Left renal cortex interstitium (tissue), 4 donors: ENCODE data around the gene GLDN. TPM values are rescaled to one million over a fixed set of nuclear protein-coding genes. Genes with fewer than 3 reads are reported as not detected.

Source experiments
- DNase-seq, 4 donors: peaks; one replicate each; pipeline ENCODE4 v3.0.0-alpha.2; 2013; ENCODE audit warnings: low read depth in 4 of 4, low spot score in 2 of 4, missing footprints in 1 of 4
- polyA plus RNA-seq, 4 donors: library from polyadenylated mRNA; unstranded; fragments of 120-200 nt; gene quantifications; one replicate each; pipeline ENCODE4 v1.2.1, GENCODE V29; 2013; ENCODE audit not compliant: insufficient read length in 4 of 4

GLDN gene
- polyA plus RNA-seq, 4 donors: 0.18 to 0.62 (median 0.27) TPM

- no peak for DNase-seq
These were observed 12.5 kb downstream of the GLDN start for GRCh38 chr15:51353976-51354375.

DNA sequence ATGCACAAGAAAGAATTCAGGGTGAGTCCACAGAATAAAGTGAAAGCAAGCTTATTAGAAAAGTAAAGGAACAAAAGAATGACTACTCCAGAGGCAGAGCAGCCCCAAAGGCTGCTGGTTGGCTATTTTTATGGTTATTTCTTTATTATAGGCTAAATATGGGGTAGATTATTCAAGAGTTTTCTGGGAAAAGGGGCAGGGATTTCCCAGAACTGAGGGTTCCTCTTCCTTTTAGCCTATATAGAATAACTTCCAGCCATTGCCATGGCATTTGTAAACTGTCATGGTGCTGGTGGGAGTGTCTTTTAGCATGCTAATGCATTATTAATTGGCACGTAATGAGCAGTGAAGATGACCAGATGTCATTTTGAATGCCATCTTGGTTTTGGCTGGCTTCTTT, 13.6 kb downstream of the GLDN start:
- DNase-seq: no peak

DNA sequence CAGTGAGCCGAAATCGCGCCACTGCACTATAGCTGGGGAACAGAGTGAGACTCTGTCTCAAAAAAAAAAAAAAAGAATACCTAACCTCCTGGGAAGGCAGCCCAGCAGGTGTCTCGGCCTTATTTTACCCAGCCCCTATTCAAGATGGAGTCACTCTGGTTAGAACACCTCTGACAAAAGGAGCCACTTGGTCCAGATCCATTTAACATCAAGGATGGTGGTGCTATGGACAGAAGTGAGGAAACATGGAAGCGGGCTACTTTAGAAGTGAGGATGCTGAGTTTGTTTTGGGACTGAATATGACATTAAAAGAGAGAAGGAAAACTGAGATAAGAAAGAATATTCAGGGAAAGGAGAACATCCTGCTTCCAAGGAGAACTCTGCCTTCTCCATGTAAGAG, 14.7 kb downstream of the GLDN start:
- no peak for DNase-seq

DNA sequence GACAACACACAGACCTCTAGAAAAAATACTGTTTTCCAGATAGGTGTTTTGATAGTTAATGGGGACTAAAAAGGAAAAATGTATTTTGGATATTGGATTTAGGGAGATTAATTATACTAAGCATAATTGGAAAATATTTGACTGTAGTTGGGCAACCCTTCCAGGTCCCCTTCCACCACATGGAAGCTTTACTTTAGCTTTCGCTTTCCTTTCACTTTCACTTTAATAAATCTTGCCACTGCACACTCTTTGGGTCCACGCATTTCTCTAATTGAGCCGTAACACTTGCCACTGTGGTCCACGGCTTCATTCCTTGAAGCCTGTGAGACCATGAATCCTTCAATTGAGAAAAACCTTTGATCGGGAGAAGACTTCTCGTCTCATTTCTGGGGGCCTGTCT, 15.5 kb downstream of the GLDN start:
- no peak for DNase-seq

DNA sequence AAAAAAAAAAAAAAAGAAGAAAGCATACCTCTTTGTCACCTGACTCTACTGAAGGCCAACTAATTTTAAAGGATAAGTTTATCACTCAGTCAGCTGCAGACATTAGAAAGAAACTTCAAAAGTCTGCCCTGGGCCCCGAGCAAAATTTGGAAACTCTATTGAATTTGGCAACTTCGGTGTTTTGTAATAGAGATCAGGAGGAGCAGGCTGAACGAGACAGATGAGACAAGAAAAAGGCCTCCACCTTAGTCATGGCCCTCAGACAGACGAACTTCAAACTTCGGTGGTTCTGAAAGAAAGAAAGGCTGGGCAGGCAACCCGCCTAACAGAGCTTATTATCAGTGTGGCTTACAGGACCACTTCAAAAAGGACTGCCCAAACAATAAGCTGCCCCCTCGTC, 18.5 kb downstream of the GLDN start:
- DNase-seq: no peak

- no peak for DNase-seq
These were observed 21.9 kb downstream of the GLDN start for GRCh38 chr15:51363383-51363782.

DNA sequence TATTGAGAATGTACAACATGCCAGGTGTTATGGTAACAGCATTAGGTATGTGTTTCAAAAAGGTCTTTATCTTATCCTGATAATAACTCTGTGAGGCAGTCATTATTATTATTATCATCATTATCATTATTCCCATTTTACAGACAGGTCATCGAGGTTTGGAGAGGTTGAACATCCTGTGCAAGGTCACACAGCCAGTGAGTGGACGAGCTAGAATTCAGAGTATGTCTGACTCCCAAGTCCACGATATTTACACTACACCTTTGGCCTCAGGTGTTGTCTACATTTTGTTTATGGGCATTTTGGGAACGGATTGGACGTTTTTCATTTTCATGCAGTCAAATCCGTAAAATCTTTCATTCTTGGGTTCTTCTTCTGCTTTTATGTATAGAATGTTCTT, 24.0 kb downstream of the GLDN start:
- no peak for DNase-seq

DNA sequence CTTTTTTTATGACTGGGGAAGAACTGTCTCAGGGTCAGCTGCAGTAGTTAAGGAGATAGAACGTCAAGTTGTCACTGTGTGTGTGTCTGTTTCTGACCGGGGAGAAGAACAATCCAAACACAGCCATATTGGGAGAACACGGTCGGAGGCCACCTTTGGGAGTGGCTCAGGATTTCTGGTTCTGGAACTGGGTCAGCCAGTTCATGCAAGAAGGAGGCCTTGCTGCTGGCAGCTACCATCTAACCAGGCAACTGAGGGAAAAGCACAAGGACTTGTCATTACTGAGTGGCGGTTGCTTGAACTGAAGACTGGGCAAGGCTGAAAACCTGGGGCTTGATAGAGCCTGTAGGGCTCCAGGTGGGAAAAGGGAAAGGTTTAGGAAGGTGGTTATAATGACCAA, 24.6 kb downstream of the GLDN start:
- no peak for DNase-seq

- no peak for DNase-seq
These were observed 25.5 kb downstream of the GLDN start for GRCh38 chr15:51366920-51367319.

DNA sequence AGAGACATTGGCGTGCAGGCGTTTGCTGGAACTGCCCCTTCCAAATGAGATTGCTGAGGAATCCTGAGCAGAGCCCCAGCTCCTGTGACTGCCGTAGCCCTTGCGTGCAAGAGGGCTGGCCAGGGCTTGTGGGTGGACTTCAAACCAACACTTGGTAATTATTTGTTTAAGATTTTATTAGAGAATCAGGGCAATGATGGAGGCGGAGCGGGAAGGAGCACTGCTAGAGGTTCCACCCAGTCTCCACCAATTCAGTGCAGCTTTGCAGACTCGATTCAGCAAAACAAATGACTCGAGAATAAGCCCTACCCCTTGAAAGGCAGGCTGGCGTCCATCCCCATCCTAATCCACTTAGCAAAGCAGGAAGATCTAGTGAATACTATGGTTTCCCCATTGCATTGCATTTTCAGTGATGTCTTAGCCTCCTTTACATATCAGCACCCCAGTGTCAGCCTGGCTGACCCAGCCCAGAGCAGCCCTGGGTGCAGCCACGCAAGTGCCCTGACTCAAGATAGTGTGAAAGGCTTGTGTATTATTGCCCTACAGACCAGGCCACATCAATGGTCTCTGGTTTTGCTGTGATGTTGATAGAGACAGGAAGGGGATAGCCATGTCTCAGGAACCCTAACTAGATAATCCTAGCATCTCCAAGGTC, 26.0 kb downstream of the GLDN start:
- DNase-seq: no peak

DNA sequence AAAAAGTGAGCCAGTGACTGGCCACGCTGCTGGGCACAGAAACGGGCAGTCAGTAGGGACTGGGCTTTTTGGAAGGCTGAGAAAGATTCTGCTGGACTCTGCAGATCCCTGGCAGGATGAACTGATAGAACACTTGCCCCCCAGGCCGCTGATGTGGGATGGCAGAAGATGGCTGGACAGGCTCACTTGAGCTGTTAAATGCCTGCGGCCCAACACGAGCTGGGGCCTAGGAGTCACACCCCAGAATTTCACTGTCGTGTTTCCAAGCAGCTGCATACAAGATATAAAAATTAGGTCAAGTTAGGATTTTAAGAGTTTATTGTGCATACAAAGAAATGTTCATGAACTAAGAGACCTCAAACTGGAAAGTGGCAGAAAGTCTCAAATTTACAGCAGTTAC, 26.9 kb downstream of the GLDN start:
- DNase-seq: no peak

GRCh38 chr15:51368751-51369450, 27.4 kb downstream of the GLDN start:
- no peak for DNase-seq

DNA sequence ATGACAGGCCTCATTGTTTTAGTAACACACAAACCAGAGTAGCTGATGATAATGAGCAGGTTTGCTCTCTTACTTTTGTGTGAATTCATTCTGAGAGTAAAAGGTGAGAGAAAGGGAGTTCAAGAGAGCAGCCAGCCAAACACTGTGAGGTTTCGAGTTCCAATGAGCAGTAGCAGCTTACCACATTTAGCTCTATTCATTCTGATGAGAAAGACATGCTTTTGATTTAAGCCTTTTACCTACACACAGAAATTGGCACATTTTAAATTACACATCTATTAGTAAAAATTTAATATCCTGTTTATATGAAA, 28.0 kb downstream of the GLDN start:
- DNase-seq: no peak

GRCh38 chr15:51371266-51371665, 29.8 kb downstream of the GLDN start:
- DNase-seq: no peak

- no peak for DNase-seq
These were observed 32.7 kb downstream of the GLDN start for GRCh38 chr15:51374131-51374530.

- no peak for DNase-seq
These were observed 34.6 kb downstream of the GLDN start for GRCh38 chr15:51375966-51376640.

- DNase-seq: no peak
These were observed 35.8 kb downstream of the GLDN start for GRCh38 chr15:51377038-51377786.

- no peak for DNase-seq
These were observed 37.0 kb downstream of the GLDN start for GRCh38 chr15:51378406-51378805.

DNA sequence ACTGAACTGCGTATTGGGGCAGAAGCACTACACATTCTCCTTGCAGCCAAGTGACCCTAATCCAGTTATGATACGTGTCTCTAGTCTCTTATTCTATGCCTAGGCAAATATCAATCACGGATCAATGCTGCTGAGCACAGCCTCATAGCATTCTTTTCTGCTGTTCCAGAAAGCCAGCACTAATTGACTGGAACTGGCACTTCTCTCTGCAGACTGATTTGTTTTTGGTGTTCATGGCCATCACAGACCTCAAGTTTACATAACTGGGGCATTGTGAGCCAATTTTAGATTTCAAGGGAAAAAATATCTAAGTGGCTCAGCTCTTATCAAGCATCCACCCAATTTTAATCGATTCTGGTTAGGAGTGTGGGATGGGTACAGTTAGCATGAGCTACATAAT, 37.9 kb downstream of the GLDN start:
- no peak for DNase-seq

GRCh38 chr15:51380999-51381806, 39.7 kb downstream of the GLDN start:
- peak in 3 of 4 donors; percentile 42 to 62 (median 52) for DNase-seq

GRCh38 chr15:51382787-51383186, 41.3 kb downstream of the GLDN start:
- no peak for DNase-seq
